GM21723 (cell line): Measurements from ENCODE around the gene AFF4.
"Not testable (repeated sequence)": the region's sequence is repeated elsewhere in the genome, so short reads cannot be mapped to it uniquely, and the experiment has no call there.

Experiments used
- ATAC-seq: cut with Tn5 transposase; IDR thresholded peaks from one replicate; pipeline ENCODE4 v1.9.1; 2021; ENCODE audit warnings: mild to moderate bottlenecking, moderate library complexity; ENCODE audit not compliant: unreplicated experiment

AFF4 gene

DNA sequence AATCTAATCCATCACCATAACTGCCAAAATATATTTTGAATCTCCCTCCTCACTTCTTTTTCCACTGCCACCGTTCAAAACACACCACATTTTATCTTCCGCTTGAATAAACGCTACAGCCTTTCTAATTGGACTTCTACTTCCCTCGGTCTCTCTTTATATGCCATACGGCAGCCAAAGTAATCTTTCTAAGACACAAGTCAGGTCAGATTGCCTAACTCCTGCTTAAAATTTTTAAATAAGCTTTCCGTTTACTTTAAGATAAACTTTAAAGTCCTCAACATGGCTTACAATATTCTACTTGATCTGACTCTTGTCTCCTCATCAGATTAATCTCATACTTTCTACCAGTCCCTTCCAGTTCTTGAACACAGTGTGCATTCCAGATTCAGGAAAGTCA, 9.7 kb downstream of the AFF4 start:
- no peak for ATAC-seq

- ATAC-seq: no peak
These were observed 10.6 kb downstream of the AFF4 start for GRCh38 chr5:132952829-132953228.

DNA sequence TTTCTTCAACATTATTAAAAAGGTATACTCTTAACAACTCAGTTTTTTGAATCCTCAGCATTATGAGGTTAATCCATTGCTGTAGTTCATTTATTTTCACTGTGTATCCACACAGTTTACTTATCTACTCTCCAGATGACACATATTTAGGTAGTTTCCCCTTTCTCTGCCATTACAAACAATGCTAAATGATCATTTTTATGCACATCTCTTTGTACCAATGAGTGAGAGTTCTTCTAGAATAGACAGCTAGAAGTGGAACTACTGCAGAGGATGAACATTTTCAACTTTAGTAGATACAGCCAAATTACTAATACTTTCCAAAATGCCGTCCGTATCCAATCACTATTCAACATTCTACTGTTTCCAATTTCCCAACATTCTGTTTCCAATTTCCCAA, 11.5 kb downstream of the AFF4 start:
- no peak for ATAC-seq

GRCh38 chr5:132949136-132949535, 14.3 kb downstream of the AFF4 start:
- ATAC-seq: no peak

GRCh38 chr5:132947671-132948070, 15.8 kb downstream of the AFF4 start:
- ATAC-seq: no peak

- ATAC-seq: not testable (repeated sequence)
These were observed 18.1 kb downstream of the AFF4 start for GRCh38 chr5:132945315-132945714.

GRCh38 chr5:132943362-132944022, 19.9 kb downstream of the AFF4 start:
- no peak for ATAC-seq

DNA sequence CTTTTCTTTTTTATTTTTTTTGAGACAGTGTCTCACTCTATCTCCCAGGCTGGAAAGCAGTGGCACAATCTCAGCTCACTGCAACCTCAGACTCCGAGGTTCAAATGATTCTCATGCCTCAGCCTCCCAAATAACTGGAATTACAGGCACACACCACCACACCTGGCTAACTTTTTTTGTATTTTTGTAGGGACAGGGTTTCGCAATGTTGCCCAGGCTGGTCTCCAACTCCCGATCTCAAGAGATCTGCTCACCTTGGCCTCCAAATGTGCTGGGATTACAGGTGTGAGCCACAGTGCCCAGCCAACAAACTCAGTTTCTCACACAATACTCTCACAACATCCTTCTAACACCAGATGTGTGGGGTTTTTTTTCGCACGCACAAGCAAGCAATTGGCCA, 22.1 kb downstream of the AFF4 start:
- ATAC-seq: no peak

- ATAC-seq: no peak
These were observed 35.4 kb downstream of the AFF4 start for GRCh38 chr5:132928062-132928407.

DNA sequence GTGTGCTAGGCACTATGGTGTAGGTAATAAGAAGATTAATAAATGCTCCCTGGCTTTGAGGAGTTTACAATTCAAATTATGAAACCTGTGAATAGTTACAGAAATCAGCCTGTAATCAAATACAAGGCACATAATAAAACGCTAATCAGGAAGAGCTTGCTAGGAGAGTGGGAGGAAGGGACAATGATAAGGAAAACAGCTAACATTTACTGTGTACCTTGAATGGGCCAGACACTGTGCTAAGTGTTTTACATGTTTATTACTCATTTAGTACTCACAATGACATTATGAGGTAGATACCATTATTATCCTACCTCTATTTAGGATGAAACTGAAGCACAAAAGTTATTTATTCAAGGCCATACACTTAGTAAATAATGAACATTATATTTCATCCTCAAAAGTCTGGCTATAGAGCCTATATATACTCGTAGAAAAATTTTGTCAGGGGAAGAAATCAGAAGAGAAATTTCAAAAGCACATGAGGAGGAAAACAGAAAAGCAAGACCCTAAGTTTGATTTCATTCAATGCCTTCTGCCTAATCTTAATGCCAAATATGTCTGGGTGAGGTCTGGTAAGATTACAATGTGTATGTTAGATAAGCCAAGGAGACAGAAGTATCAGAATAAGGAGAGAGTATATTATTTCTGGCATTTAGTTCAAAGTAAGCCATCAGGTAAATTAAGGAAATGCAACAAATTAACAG, 35.9 kb downstream of the AFF4 start:
- ATAC-seq: no peak

- ATAC-seq: no peak
These were observed 37.0 kb downstream of the AFF4 start for GRCh38 chr5:132926437-132926836.

DNA sequence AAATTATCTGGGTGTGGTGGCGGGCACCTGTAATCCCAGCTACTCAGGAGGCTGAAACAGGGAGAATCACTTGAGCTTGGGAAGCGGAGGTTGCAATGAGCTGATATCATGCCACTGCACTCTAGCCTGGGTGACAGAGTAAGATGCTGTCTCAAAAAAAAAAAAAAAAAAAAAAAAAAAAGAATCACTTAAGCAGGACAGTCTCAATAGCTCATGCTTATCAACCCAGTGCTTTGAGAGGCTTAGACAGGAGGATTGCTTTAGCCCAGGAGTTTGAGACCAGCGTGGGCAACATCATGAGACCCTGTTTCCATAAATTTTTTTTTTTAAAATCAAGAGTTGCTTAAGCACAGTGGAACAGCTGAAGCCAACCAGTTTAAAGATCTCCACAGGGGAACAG, 47.3 kb downstream of the AFF4 start:
- no peak for ATAC-seq

DNA sequence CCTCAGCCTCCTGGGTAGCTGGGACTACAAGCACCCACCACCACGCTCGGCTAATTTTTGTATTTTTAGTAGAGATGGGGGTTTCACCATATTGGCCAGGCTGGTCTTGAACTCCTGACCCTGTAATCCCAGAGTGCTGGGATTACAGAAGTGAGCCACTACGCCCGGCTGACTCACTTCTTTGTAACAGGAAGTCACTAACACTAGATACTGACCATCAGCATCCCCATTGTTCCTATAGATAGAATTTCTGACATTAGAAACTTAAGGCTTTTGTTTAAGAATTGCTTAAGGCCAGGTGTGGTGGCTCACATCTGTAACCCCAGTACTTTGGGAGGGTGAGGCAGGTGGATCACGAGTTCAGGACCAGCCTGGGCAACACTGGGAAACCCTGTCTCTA, 47.8 kb downstream of the AFF4 start:
- no peak for ATAC-seq

- ATAC-seq: no peak
These were observed 53.7 kb downstream of the AFF4 start for GRCh38 chr5:132909702-132910101.

DNA sequence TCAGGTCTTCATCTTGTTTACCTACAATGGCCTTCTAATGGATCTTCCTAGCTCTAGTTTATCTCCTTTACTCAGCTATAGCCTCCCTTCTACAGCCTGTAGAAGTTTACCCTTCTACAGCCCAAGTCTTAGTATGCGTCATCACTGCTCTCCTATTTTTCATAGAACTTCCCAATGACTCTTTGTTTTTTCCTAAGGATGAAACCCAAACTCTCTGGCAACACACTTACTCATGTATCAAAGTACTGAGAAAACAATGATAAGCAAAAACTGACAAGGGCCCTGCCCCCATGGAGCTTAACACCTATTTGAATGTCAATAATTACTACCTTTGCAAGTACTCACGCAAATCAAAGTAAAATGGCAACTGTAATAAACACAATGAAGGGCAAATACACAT, 56.3 kb downstream of the AFF4 start:
- no peak for ATAC-seq

DNA sequence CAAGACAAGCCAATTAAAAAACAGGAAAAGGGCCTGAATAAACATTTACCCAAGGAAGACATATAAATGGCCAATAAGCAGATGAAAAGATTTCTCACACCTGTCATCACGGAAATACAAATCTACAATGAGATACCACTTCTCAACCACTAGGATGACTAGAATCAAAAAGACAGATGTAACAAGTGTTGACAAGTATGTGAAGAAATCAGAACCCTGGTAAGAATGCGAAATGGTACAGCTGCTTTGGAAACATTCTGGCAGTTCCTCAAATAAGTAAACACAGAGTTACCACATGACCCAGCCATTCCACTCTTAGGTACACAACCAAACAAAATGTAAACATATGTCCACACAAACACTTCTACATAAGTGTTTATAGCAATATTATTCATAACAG, 57.5 kb downstream of the AFF4 start:
- no peak for ATAC-seq

DNA sequence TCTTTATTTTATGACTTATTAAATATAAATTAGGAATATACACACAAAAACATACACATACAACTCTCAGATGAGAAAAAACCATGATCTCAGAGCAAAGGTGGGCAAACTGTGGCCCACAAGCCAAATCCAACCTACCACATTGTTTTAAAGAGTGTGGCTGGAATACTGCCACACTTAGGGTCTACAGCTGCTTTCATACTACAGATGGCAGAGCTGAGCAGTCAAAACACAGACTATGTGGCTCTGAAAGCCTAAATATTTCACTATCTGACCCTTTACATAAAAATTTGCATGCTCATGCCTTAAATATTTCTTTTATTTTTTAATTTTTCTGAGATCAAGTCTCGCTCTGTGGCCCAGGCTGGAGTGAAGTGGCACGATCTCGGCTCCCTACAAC, 61.7 kb downstream of the AFF4 start:
- no peak for ATAC-seq

DNA sequence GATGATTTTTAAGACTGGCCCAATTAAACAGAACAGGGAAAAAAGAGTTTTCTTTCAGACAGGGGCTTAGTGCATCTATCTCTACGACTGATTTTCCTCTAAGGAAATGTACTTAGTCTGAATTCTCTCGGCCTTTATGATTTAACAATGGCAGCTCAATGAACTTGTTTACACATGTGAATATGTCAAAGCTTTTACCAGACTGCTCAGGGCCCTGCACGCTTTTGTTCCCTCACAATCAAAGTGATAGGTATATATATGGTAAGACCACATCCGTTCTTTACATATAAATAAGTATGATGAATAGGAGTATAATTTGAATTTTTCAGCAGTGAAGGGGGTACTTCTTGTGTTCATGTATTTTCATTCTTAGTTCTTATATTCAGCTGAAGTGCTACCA, 62.4 kb downstream of the AFF4 start:
- no peak for ATAC-seq

DNA sequence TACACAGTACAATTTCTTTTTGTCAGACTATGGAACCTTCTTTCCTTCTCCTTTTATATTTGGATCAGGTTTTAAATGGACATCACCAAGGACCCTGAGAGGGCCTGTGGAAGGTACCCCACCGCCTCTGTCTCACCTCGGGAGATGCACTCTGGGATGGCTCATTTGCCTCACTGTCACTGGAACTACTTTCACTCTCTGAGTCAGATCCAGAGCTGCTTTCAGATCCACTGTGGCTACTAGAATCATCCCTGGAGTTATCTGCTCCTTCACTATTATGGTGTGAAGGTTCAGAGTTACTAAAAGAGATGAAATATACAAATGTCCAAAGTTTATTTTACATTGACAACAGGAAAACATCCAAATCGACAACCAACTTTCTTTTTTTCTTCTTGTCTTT, 65.3 kb downstream of the AFF4 start:
- ATAC-seq: no peak

- no peak for ATAC-seq
These were observed 66.7 kb downstream of the AFF4 start for GRCh38 chr5:132896685-132897084.

DNA sequence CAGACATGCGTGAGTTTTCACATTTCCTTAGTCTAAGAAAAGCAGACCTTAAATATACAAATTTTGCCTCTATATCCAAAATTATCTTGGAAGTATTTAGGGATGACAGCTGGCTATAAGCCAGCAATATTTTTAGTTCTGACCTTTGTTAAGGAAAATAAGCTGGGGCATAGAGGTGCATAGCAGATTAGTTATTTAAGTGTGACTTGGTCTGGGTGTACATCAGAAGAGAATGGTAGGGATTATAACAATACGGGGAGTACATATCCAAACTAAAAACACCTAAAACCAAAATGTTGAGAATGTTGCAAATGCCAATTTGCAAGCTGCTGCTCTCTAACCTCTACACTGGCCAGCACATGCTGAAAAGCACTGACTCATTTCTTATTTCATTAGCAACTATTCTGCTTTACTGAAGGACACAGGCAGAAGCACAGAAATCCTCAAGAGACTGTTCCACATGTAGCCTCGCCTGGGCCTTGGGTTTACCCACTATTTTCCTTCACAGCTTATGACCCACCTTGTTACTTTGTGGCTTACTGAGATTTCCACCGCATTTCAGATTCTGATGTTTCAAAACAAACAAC, 67.6 kb downstream of the AFF4 start:
- ATAC-seq: no peak

- ATAC-seq: no peak
These were observed 72.6 kb downstream of the AFF4 start for GRCh38 chr5:132890817-132891216.

- no peak for ATAC-seq
These were observed 73.9 kb downstream of the AFF4 start for GRCh38 chr5:132889501-132889900.
